Neural progenitor cell (in vitro differentiated cells): Measurements from ENCODE around the gene SCRG1. TPM values are rescaled to one million over a fixed set of nuclear protein-coding genes. Genes with fewer than 3 reads are reported as not detected.

Experiments
- DNase-seq: peaks from one replicate; pipeline ENCODE4 v3.0.0-alpha.2; 2016; ENCODE audit warnings: low spot score
- H2AFZ ChIP-seq: fragments of 200-600 bp; sonication (generic); replicated peaks from 2 replicates; pipeline ENCODE4 v1.6.1; 2016; ENCODE audit warnings: antibody characterized with exemption
- H3F3A ChIP-seq: fragments of 200-600 bp; sonication (generic); 2 replicates; pipeline ENCODE4 v1.6.1; 2016; ENCODE audit warnings: antibody characterized with exemption, low read depth
- H3K27ac ChIP-seq: fragments of 200-600 bp; sonication (generic); 2 replicates; pipeline ENCODE4 v1.5.1; 2016; ENCODE audit warnings: mild to moderate bottlenecking
- H3K27me3 ChIP-seq: fragments of 200-600 bp; sonication (generic); 2 replicates; pipeline ENCODE4 v1.6.1; 2016; ENCODE audit warnings: mild to moderate bottlenecking, moderate library complexity
- H3K36me3 ChIP-seq: fragments of 200-600 bp; sonication (generic); 2 replicates; pipeline ENCODE4 v1.5.1; 2016
- H3K4me1 ChIP-seq: fragments of 200-600 bp; sonication (generic); 2 replicates; pipeline ENCODE4 v1.6.1; 2016; ENCODE audit warnings: mixed run types
- H3K4me2 ChIP-seq: fragments of 200-600 bp; sonication (generic); 2 replicates; pipeline ENCODE4 v1.6.1; 2016
- H3K4me3 ChIP-seq: fragments of 200-600 bp; sonication (generic); 2 replicates; pipeline ENCODE4 v1.5.1; 2016
- H3K79me2 ChIP-seq: fragments of 200-600 bp; sonication (generic); 2 replicates; pipeline ENCODE4 v1.6.1; 2016; ENCODE audit warnings: low read depth
- H3K9ac ChIP-seq: fragments of 200-600 bp; sonication (generic); 2 replicates; pipeline ENCODE4 v1.6.1; 2016
- H3K9me3 ChIP-seq: fragments of 200-600 bp; sonication (generic); 2 replicates; pipeline ENCODE4 v1.5.1; 2016; ENCODE audit warnings: low read depth
- H4K20me1 ChIP-seq: fragments of 200-600 bp; sonication (generic); 2 replicates; pipeline ENCODE4 v1.6.1; 2016; ENCODE audit warnings: low read depth
- H3K27ac Mint-ChIP-seq: 3 replicates; pipeline ENCODE4 v1.8.0; 2021; ENCODE audit warnings: mixed read lengths
- H3K27me3 Mint-ChIP-seq: 2 replicates; pipeline ENCODE4 v1.8.0; 2022; ENCODE audit warnings: low read depth, mild to moderate bottlenecking, inconsistent platforms, moderate library complexity, mixed read lengths; ENCODE audit not compliant: insufficient read depth
- H3K36me3 Mint-ChIP-seq: 3 replicates; pipeline ENCODE4 v1.8.0; 2021; ENCODE audit warnings: mixed read lengths
- H3K4me1 Mint-ChIP-seq: 3 replicates; pipeline ENCODE4 v1.8.0; 2021; ENCODE audit warnings: mixed read lengths
- H3K4me3 Mint-ChIP-seq: 3 replicates; pipeline ENCODE4 v1.8.0; 2021; ENCODE audit warnings: mild to moderate bottlenecking, moderate library complexity, mixed read lengths
- H3K9me3 Mint-ChIP-seq: 3 replicates; pipeline ENCODE4 v1.8.0; 2020; ENCODE audit warnings: mixed read lengths
- EZH2 ChIP-seq: fragments of 200-600 bp; sonication (generic); IDR thresholded peaks from 2 replicates; pipeline ENCODE4 v1.6.1; 2017; ENCODE audit warnings: antibody characterized with exemption, mild to moderate bottlenecking, moderate library complexity
- EZH2phosphoT487 ChIP-seq: fragments of 200-600 bp; sonication (generic); IDR thresholded peaks from 2 replicates; pipeline ENCODE4 v1.6.1; 2017; ENCODE audit warnings: antibody characterized with exemption
- total RNA-seq: library from RNA; depleted of rRNA; stranded (reverse); fragments of >200 nt; gene quantifications from 2 replicates; pipeline ENCODE4 v1.2.3, GENCODE V29; 2015; ENCODE audit warnings: low replicate concordance
- TF ChIP-seq, protein P1 (sequence below): fragments of 200-600 bp; sonication (generic); IDR thresholded peaks from 2 replicates; pipeline ENCODE4 v1.5.1; 2017; ENCODE audit warnings: antibody characterized with exemption, mild to moderate bottlenecking

Gene SCRG1
- total RNA-seq, 1 donor from 2014 or later, result 0.37 TPM

DNA sequence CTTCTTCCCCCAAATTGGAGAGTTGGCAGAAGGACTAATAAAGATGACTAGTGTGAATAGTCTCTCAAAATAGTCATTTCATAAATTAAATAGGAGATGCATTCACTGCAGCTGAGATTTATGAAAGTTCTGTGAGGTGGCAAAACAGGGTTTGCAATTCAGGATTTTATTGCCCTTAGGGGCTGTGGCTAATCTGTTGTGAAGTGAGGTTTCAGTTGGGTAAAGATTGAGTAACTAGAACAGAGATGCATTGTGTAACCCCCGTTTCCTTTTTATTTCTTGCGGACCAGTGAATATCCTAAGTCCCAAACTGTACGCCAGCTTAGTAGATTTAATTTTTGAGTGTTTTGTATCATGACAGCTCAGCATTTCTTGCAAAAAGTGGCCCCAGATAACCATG, 16.2 kb upstream of the SCRG1 start:
- Mint-ChIP-seq H3K36me3 (no peaks in the 10 kb centered on the region), H3K4me1 (no peaks in the 10 kb centered on the region), H3K27ac (no peak overlapping the region), H3K4me3 (no peak overlapping the region), H3K9me3 (no peaks in the 10 kb centered on the region), H3K27me3 (peaks cover 3% of the 10 kb centered on the region)
- Histone ChIP-seq H3K27me3 (no peaks in the 10 kb centered on the region), H3K4me1 (no peaks in the 10 kb centered on the region), H3K4me2 (no peak overlapping the region), H3F3A (no peaks in the 10 kb centered on the region), H3K9ac (no peak overlapping the region), H3K36me3 (no peaks in the 10 kb centered on the region), H3K4me3 (no peak overlapping the region), H4K20me1 (no peaks in the 10 kb centered on the region), H2AFZ (no peak overlapping the region), H3K79me2 (no peaks in the 10 kb centered on the region), H3K27ac (no peak overlapping the region), H3K9me3 (no peaks in the 10 kb centered on the region)
- DNase-seq, result no peak
- TF ChIP-seq, protein P1, sequence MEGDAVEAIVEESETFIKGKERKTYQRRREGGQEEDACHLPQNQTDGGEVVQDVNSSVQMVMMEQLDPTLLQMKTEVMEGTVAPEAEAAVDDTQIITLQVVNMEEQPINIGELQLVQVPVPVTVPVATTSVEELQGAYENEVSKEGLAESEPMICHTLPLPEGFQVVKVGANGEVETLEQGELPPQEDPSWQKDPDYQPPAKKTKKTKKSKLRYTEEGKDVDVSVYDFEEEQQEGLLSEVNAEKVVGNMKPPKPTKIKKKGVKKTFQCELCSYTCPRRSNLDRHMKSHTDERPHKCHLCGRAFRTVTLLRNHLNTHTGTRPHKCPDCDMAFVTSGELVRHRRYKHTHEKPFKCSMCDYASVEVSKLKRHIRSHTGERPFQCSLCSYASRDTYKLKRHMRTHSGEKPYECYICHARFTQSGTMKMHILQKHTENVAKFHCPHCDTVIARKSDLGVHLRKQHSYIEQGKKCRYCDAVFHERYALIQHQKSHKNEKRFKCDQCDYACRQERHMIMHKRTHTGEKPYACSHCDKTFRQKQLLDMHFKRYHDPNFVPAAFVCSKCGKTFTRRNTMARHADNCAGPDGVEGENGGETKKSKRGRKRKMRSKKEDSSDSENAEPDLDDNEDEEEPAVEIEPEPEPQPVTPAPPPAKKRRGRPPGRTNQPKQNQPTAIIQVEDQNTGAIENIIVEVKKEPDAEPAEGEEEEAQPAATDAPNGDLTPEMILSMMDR, result no peak
- TF ChIP-seq EZH2phosphoT487 (no peak), EZH2 (no peak)

DNA sequence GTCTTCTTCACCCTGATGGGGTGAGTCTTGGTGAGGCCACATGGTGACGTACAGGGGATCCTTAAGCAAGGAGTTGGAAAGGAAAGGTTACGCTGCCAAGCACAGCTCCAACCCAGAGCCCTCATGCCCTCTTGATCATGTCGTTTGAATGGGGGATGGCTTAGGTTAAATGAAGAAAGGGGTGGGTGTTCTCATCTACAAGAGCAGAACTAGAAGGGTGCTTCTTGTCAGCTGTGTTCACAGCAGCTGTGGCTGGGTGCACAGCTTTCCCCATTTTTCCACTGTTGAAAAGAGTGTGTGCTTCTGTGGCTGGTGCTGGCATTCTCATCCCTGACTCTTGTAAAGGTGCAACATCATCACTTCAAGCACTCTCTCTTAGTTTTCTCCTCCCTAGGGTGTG, 15.5 kb upstream of the SCRG1 start:
- no peaks in the 10 kb centered on the region for H3K4me1 ChIP-seq
- TF ChIP-seq EZH2 (no peak), EZH2phosphoT487 (no peak)
- TF ChIP-seq, protein P1, result no peak
- H3F3A ChIP-seq, result no peaks in the 10 kb centered on the region
- Mint-ChIP-seq H3K9me3 (no peaks in the 10 kb centered on the region), H3K27ac (no peak overlapping the region), H3K36me3 (no peaks in the 10 kb centered on the region), H3K4me3 (no peak overlapping the region), H3K27me3 (peaks cover 3% of the 10 kb centered on the region), H3K4me1 (no peaks in the 10 kb centered on the region)
- H2AFZ ChIP-seq, result no peak overlapping the region
- no peaks in the 10 kb centered on the region for H3K9me3 ChIP-seq
- no peak overlapping the region for H3K4me3 ChIP-seq
- DNase-seq, result no peak
- H3K27me3 ChIP-seq, result no peaks in the 10 kb centered on the region
- H3K9ac ChIP-seq, result no peak overlapping the region
- H3K79me2 ChIP-seq, result no peaks in the 10 kb centered on the region
- H4K20me1 ChIP-seq, result no peaks in the 10 kb centered on the region
- no peak overlapping the region for H3K27ac ChIP-seq
- H3K4me2 ChIP-seq, result no peak overlapping the region
- H3K36me3 ChIP-seq, result no peaks in the 10 kb centered on the region

DNA sequence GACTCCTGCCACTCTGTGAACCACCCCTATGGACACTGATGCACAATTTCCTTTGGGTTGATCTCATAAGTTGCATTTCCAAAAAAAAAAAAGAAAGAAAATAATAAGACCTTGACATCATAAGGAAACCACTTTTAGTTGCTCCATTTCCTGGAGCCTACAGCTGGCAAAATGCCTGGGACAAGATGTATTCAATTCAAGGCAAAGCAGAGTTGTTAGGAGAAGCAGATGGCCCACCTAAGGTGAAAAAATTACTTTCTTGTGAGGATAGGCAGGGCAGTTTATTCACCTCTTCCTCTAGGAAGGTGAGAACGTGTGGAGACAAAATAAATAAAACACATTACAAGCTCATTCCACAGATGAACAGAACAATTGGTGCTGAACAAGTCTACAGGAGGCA, 14.1 kb upstream of the SCRG1 start:
- Histone ChIP-seq H3K27me3 (no peaks in the 10 kb centered on the region), H2AFZ (no peak overlapping the region), H3K4me3 (no peak overlapping the region), H4K20me1 (no peaks in the 10 kb centered on the region), H3K4me2 (no peak overlapping the region), H3K79me2 (no peaks in the 10 kb centered on the region), H3K9me3 (no peaks in the 10 kb centered on the region), H3K36me3 (no peaks in the 10 kb centered on the region), H3K4me1 (no peaks in the 10 kb centered on the region), H3F3A (no peaks in the 10 kb centered on the region), H3K27ac (no peak overlapping the region), H3K9ac (no peak overlapping the region)
- no peak overlapping the region for H3K4me3 Mint-ChIP-seq
- TF ChIP-seq, protein P1, result no peak
- no peak for TF ChIP-seq EZH2
- no peak for TF ChIP-seq EZH2phosphoT487
- H3K27me3 Mint-ChIP-seq, result peaks cover 3% of the 10 kb centered on the region
- no peak overlapping the region for H3K27ac Mint-ChIP-seq
- no peaks in the 10 kb centered on the region for H3K36me3 Mint-ChIP-seq
- H3K9me3 Mint-ChIP-seq, result no peaks in the 10 kb centered on the region
- H3K4me1 Mint-ChIP-seq, result no peaks in the 10 kb centered on the region
- no peak for DNase-seq
